Cardiac septum (tissue), 1 donor: Measurements from ENCODE around the gene USP37. TPM values are rescaled to one million over a fixed set of nuclear protein-coding genes. Genes with fewer than 3 reads are reported as not detected.

Experiments used
- DNase-seq: peaks from one replicate; pipeline ENCODE4 v3.0.0-alpha.2; 2020; ENCODE audit warnings: low spot score
- intact Hi-C: fragments of 100-400 bp; cut with DNase I; formaldehyde crosslinking; loops from one replicate; pipeline ENCODE4 v1.14.0; 2022
- microRNA-seq: library from miRNA; unstranded; fragments of <30 nt; microRNA quantifications from one replicate; pipeline ENCODE4 v1.2.0, GENCODE V29; 2020
- total RNA-seq: library from RNA; stranded (reverse); fragmentation: NEBNext Ultra II Directional; extraction: Animal tissue kit (Norgen Biotek cat#: 25700); gene quantifications from one replicate; pipeline ENCODE4 v1.2.1, GENCODE V29; 2021
- donor health status: DM: no; HTN: no; CAD: no.

The USP37 gene
- total RNA-seq, 1 donor from 2014 or later = 7.1 TPM

DNA sequence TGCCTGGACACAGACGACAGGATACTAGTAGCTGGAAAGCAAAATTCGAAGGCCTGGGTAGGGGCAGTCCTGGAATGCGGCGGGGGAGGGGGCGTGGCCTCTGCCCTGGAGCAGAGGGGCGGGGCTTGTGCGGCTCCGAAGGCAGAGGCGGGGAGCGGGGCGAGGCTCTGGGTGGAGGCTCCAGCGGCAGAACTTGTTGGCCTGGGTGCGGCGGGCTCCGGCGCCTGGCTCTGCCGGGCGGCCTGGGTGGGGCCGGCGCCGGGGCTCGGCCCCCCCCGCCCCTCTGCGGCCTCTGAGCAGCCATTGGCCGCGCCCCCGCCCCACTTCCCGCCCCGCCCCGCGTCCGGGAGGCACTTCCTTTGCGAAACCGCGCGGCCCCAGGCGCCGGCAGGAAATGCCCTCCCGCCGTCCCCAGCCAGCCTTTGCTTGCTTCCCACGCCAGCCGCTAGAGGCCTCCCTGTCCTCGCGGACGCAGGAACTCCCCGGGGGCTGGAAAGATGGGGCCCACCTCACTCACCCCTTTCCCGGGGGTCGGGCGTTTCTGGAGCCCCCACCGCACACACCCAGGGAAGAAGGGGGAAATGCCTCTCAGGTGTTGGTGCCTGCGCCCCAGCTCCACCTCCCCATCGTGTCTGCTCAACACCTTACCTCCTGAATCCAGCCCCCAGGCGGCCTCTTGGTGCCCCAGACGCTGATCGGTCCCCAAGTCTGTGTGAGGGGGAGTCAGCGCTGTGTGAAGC lies 161.8 kb downstream of the USP37 start:
- peak; percentile 99 for DNase-seq
- intact Hi-C loops = loop anchor here (1.0 to 10.0 kb wide), 3 partner anchors 10 to 248 kb away; partner anchors contain the start of genes BCS1L and ZNF142

DNA sequence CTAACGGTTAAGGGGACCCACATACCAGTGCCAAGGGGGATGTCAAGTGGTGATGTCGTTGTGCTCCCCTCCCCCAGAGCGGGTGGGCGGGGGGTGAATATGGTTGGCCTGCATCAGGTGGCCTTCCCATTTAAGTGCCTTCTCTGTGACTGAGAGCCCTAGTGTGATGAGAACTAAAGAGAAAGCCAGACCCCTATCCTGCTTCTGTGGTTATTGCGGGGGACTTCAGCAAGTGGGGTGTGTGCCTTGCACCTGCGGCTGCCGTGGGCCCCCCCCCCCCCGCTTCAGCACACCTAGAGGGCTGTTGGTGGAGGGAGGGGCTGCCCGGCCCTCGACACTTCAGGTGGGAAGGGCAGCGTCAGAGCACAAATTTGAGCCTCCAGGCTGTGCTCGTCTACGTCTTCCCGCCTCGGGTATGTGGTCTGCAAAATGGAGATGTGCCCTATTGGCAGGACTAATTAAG lies 162.4 kb downstream of the USP37 start:
- intact Hi-C loops = loop anchor here (1.0 to 10.0 kb wide), 3 partner anchors 9 to 249 kb away; partner anchors contain the start of genes BCS1L and ZNF142
- no peak for DNase-seq

GRCh38 chr2:218405086-218405745 lies 162.9 kb downstream of the USP37 start:
- intact Hi-C loops = loop anchor here (10.0 kb wide), 1 partner anchor 250 kb away; the partner anchor contains the start of genes BCS1L and ZNF142
- no peak for DNase-seq

DNA sequence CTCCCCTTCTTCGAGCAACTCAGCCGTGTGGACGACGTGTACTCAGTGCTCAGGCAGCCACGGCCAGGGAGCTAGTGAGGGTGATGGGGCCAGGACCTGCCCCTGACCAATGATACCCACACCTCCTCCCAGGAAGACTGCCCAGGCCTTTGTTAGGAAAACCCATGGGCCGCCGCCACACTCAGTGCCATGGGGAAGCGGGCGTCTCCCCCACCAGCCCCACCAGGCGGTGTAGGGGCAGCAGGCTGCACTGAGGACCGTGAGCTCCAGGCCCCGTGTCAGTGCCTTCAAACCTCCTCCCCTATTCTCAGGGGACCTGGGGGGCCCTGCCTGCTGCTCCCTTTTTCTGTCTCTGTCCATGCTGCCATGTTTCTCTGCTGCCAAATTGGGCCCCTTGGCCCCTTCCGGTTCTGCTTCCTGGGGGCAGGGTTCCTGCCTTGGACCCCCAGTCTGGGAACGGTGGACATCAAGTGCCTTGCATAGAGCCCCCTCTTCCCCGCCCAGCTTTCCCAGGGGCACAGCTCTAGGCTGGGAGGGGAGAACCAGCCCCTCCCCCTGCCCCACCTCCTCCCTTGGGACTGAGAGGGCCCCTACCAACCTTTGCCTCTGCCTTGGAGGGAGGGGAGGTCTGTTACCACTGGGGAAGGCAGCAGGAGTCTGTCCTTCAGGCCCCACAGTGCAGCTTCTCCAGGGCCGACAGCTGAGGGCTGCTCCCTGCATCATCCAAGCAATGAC lies 163.6 kb downstream of the USP37 start:
- no peak for DNase-seq
- intact Hi-C loops = loop anchor here (10.0 kb wide), 1 partner anchor 250 kb away; the partner anchor contains the start of genes BCS1L and ZNF142

- no peak for DNase-seq
- intact Hi-C loops = loop anchor here (10.0 kb wide), 1 partner anchor 251 kb away; the partner anchor contains the start of genes BCS1L and ZNF142
Observed at GRCh38 chr2:218403810-218404209, 164.3 kb downstream of the USP37 start.

DNA sequence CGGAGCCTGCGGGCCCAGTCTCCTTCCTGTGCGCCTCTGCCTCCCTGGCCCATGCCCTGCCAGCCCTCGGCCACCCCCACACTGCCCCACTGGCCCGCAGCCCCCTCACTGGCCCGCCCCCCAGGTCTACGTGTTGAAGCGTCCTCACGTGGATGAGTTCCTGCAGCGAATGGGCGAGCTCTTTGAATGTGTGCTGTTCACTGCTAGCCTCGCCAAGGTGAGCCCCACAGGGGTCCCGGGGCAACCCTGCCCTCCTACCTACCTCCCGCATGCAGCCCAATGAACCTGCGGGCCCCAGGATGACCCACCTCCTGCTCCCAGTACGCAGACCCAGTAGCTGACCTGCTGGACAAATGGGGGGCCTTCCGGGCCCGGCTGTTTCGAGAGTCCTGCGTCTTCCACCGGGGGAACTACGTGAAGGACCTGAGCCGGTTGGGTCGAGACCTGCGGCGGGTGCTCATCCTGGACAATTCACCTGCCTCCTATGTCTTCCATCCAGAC lies 165.2 kb downstream of the USP37 start:
- intact Hi-C loops = loop anchor here (10.0 kb wide), 1 partner anchor 252 kb away; the partner anchor contains the start of genes BCS1L and ZNF142
- no peak for DNase-seq

DNA sequence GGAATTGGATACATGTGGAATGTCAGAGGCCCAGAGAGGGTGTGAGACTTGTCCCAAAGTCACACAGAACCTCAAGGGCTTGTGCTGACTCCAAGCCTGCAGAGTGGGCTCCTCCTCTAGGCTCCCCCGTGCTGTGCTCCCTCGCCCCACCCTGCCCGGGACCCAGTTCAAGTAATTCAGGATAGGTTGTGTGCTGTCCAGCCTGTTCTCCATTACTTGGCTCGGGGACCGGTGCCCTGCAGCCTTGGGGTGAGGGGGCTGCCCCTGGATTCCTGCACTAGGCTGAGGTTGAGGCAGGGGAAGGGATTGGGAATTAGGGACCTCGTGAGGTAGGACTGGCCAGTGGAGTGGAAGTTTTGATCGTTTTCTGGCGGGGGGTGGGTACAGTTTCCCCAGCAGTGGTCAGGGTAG lies 165.7 kb downstream of the USP37 start:
- no peak for DNase-seq
- intact Hi-C loops = loop anchor here (10.0 kb wide), 1 partner anchor 252 kb away; the partner anchor contains the start of genes BCS1L and ZNF142

DNA sequence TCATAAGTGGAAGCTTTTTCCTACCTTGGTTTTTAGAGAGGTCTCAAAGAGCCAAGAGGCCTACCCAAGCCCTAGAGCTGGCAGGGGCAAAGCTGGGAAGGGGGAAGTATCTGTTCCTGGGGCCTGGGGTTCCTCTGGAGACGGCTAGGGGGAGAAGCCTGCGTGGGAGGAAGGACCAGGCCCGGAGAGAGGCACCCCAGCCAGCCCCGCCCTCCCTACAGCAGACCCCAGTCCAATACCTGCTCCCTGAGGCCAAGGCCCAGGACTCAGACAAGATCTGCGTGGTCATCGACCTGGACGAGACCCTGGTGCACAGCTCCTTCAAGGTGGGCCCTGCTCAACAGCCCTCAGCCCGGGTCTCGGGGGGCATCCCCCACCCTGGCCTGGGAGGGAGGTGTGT lies 166.3 kb downstream of the USP37 start:
- no peak for DNase-seq
- intact Hi-C loops = loop anchor here (10.0 kb wide), 1 partner anchor 253 kb away; the partner anchor contains the start of genes BCS1L and ZNF142

- DNase-seq = no peak
- intact Hi-C loops = loop anchor here (10.0 kb wide), 1 partner anchor 254 kb away; the partner anchor contains the start of genes BCS1L and ZNF142
Observed at GRCh38 chr2:218400930-218401881, 166.9 kb downstream of the USP37 start.

Small RNA genes within 50 kb of the gene (microRNA-seq; reads per million reads assigned to microRNA genes)
- 60,801 reads per million, percentile 99 among the genes with 10 or more reads in this experiment for gene MIR26B

Other genes with a start within 250 kb of the USP37 start
- not detected for gene CATIP, start 211.5 kb downstream of the USP37 start, total RNA-seq
- 6.4 TPM for gene SLC11A1, start 186.1 kb downstream of the USP37 start, total RNA-seq
- gene CTDSP1, start 168.5 kb downstream of the USP37 start, total RNA-seq = 100 TPM
- not detected for gene VIL1, start 149.2 kb downstream of the USP37 start, total RNA-seq
- gene CNOT9, start 488 bp upstream of the USP37 start, total RNA-seq = 20.9 TPM
- gene PLCD4, start 39.5 kb upstream of the USP37 start, total RNA-seq = 0.67 TPM
- 21.3 TPM for gene ZNF142, start 91.3 kb upstream of the USP37 start, total RNA-seq
- 36.1 TPM for gene BCS1L, start 91.3 kb upstream of the USP37 start, total RNA-seq
- gene RNF25, start 103.7 kb upstream of the USP37 start, total RNA-seq = 17.5 TPM
- gene STK36, start 103.7 kb upstream of the USP37 start, total RNA-seq = 9.0 TPM
- gene TTLL4, start 142.5 kb upstream of the USP37 start, total RNA-seq = 8.6 TPM
- gene CYP27A1, start 213.8 kb upstream of the USP37 start, total RNA-seq = 5.2 TPM